Natural killer cell treated with Interleukin-12 subunit alpha and Interleukin-12 subunit beta and Interleukin-15 and Interleukin-18, amount 100 ng/mL, for 72 hours (primary cell): ENCODE results near the gene TAS2R8. TPM values are rescaled to one million over a fixed set of nuclear protein-coding genes. Genes with fewer than 3 reads are reported as not detected.
A peak's percentile ranks its signal among the peaks of the same experiment; 100 is the strongest.
"Not testable (repeated sequence)": the region's sequence is repeated elsewhere in the genome, so short reads cannot be mapped to it uniquely, and the experiment has no call there.

ENCODE experiments used
- ATAC-seq, 2 donors: fragments of 150-1000 bp; cut with Tn5 transposase in 1 of 2; sonication (Bioruptor Pico), chemical (Tn5 transposase) in 1 of 2; 2 replicates each; pipeline ENCODE4 v1.10.0; 2021
- DNase-seq: peaks from one replicate; pipeline ENCODE4 v3.0.0; 2022; ENCODE audit warnings: low spot score
- H3K27ac Mint-ChIP-seq, 2 donors: 1 replicate in 1 of 2; 2 replicates in 1 of 2; pipeline ENCODE4 v1.8.0; 2022; ENCODE audit warnings: mixed read lengths in 2 of 2, mild to moderate bottlenecking in 1 of 2, moderate library complexity in 1 of 2
- H3K27me3 Mint-ChIP-seq, 2 donors: 1 replicate in 1 of 2; 2 replicates in 1 of 2; pipeline ENCODE4 v1.8.0; 2022; ENCODE audit warnings: mixed read lengths in 2 of 2
- H3K36me3 Mint-ChIP-seq: one replicate; pipeline ENCODE4 v1.8.0; 2022; ENCODE audit warnings: mixed read lengths
- H3K4me1 Mint-ChIP-seq, 2 donors: 1 replicate in 1 of 2; 2 replicates in 1 of 2; pipeline ENCODE4 v1.8.0; 2022; ENCODE audit warnings: low read depth in 2 of 2, mixed read lengths in 2 of 2, mild to moderate bottlenecking in 1 of 2
- H3K4me3 Mint-ChIP-seq: one replicate; pipeline ENCODE4 v1.8.0; 2022; ENCODE audit warnings: mixed read lengths
- H3K9me3 Mint-ChIP-seq: 2 replicates; pipeline ENCODE4 v1.8.0; 2022; ENCODE audit warnings: mixed read lengths
- total RNA-seq, 2 donors: library from RNA; stranded (reverse); gene quantifications; one replicate each; pipeline ENCODE4 v1.2.3, GENCODE V29; 2022

The TAS2R8 gene
- total RNA-seq, 2 donors from 2014 or later, result not detected

DNA sequence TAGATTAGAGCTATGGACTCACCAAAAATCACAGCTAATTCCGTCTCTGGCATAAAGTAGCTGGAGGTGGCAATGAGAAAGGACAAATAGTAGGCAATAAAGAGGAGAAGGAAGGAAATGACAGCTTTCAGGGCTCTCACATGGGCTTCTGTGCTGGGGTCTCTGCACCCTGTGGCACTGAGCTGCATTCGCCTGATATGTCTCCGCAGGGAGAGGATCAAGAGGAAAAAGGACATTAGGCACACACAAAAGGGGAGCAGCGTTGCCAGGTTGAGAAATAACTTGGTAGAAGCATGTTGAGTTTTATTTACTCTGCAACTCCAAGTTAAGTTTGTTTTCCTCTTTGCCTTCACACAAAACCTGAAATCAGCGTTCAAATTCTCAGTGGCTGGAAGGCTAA lies 5.3 kb downstream of the TAS2R8 start:
- ATAC-seq (no peak), DNase-seq (no peak)
- Mint-ChIP-seq H3K9me3 (no peaks in the 10 kb centered on the region), H3K27ac (no peak overlapping the region), H3K27me3 (peaks cover 30 to 58% of the 10 kb centered on the region in 2 donors), H3K36me3 (no peaks in the 10 kb centered on the region), H3K4me3 (no peak overlapping the region), H3K4me1 (no peaks in the 10 kb centered on the region)

DNA sequence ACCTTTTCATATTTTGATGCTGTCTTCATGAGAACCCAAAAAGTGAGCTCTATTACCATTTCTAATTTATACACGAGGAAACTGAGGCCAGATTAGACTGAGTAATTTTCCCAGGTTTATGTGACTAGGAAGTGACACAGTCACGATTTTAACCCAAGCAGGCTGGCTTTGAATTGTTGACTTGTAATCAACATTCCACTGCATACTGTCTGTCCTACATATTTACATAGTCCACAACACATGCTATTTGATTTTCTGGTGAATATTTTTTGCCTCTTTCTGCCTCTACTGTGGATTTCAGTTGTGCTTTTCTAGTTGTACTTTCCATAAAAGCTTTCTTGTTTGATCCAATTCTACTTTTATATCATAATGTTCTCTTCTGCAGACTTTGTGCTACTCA lies 12.9 kb downstream of the TAS2R8 start:
- peaks cover 29 to 38% of the 10 kb centered on the region in 2 donors for H3K27me3 Mint-ChIP-seq
- DNase-seq (no peak), ATAC-seq (no peak)
- H3K4me1 Mint-ChIP-seq, result no peaks in the 10 kb centered on the region
- H3K36me3 Mint-ChIP-seq, result no peaks in the 10 kb centered on the region
- H3K27ac Mint-ChIP-seq, result no peak overlapping the region
- H3K4me3 Mint-ChIP-seq, result no peak overlapping the region
- no peaks in the 10 kb centered on the region for H3K9me3 Mint-ChIP-seq

DNA sequence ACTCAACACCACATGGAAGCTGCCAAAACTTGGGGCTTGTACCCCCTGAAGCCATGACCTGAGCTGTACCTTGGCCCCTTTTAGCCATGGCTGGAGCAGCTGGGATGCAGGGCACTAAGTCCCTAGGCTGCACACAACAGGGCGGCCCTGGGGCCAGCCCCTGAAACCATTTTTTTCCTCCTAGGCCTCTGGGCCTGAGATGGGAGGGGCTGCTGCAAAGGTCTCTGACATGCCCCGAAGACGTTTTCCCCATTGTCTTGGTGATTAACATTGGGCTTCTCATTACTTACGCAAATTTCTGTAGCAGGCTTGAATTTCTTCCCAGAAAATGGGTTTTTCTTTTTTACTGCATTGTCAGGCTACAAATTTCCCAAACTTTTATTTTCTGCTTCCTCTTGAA lies 15.3 kb downstream of the TAS2R8 start:
- not testable (repeated sequence) for H3K4me3 Mint-ChIP-seq, H3K36me3 Mint-ChIP-seq, H3K9me3 Mint-ChIP-seq, DNase-seq, H3K4me1 Mint-ChIP-seq, H3K27ac Mint-ChIP-seq, ATAC-seq
- H3K27me3 Mint-ChIP-seq, result peaks cover 27 to 29% of the 10 kb centered on the region in 2 donors

DNA sequence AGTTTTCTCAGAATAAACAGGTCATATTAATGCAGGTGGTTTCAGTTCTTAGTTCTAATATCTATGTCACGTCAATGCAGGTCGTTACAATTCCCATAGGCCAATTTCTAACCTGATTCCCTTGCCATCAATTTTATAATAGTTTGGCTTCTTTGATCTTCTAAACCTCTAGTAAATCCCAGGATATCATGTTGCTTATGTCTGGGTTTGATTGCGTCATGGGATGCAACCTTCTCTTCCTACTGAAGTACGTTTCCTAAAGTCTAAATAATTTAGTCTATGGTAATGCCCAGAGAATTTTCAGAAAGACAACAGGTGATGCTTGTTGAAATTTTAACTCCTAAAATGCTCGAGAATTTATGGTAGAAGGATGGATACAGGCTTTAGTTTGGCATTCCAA lies 23.8 kb downstream of the TAS2R8 start:
- DNase-seq, result no peak
- Mint-ChIP-seq H3K9me3 (no peaks in the 10 kb centered on the region), H3K4me3 (no peak overlapping the region), H3K36me3 (no peaks in the 10 kb centered on the region), H3K4me1 (no peaks in the 10 kb centered on the region), H3K27me3 (peaks cover 12 to 33% of the 10 kb centered on the region in 2 donors), H3K27ac (no peak overlapping the region)
- no peak for ATAC-seq

DNA sequence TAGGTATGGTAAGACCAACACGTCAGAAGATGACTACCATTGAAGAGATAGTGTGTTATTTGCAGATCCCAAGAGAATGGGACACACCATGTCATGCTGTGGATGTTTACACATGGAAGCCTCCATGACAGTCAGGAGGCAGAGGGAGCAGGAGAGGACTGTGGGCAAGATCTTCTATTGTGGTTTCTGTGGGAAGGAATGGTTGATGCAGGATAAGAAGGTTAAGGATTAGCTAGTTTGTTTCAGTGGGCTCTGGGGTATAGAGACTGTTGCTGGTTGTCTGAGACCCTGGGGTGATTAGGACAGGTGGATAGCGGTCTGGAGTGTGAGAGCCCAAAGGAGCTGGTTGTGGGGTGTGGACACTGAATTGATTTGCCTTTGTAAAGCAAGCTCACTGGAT lies 28.0 kb downstream of the TAS2R8 start:
- ATAC-seq (peak in 1 of 2 donors; percentile 17), DNase-seq (no peak)
- no peak overlapping the region for H3K4me3 Mint-ChIP-seq
- H3K4me1 Mint-ChIP-seq, result no peaks in the 10 kb centered on the region
- no peak overlapping the region for H3K27ac Mint-ChIP-seq
- no peaks in the 10 kb centered on the region for H3K36me3 Mint-ChIP-seq
- no peaks in the 10 kb centered on the region for H3K9me3 Mint-ChIP-seq
- H3K27me3 Mint-ChIP-seq, result peaks cover 21 to 34% of the 10 kb centered on the region in 2 donors

DNA sequence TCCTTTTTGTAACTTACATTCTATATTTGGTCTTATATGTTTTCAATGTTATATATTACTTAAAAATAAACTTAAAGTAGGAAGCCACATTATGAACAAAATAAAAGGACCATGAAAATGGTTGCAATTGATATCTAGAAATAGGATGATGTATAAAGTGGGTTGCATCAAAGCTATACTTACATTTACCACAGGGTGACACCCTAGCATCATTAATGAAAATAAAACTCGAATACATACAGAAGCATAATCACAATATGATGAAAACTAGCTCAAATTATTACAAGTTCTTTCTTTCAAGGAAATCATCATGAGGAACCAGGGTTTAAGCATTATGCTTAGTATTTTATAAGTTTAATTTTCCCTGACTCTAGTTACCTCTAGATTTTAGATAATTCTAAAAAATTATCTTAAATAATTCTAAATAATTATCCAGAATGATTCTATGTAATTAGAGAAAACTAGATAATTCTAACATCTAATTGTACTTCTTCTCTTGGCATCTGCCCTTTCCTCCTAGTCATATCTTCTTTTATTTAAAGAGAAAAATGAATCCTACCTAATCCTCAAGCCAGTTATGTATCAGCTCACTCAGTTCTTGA lies 35.9 kb downstream of the TAS2R8 start:
- H3K27me3 Mint-ChIP-seq, result peaks cover 46 to 53% of the 10 kb centered on the region in 2 donors
- ATAC-seq, result no peak

DNA sequence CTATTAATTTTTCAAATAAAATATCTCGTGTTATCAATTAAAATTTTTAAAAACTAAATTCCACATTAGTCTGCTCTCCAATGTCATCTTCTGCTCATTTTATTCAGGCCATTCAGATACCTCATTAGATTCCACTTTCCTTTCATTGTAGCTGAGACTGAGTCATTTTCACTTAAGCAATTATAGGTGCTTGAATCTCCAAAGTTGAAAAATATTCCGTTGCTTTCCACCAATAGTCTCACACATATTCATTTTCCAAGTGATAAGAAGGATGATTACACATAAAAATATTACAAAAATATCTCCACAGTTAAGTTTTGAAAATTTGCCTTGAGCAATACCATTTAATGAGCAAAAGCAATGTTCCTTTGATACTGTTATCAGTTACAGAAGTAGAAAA lies 47.4 kb downstream of the TAS2R8 start:
- DNase-seq (no peak), ATAC-seq (no peak)
- peaks cover 11% of the 10 kb centered on the region for H3K9me3 Mint-ChIP-seq
- H3K4me3 Mint-ChIP-seq, result no peak overlapping the region
- H3K27ac Mint-ChIP-seq, result no peak overlapping the region
- H3K36me3 Mint-ChIP-seq, result peaks cover 12% of the 10 kb centered on the region
- no peaks in the 10 kb centered on the region for H3K4me1 Mint-ChIP-seq
- H3K27me3 Mint-ChIP-seq, result peaks cover 34 to 73% of the 10 kb centered on the region in 2 donors

More for the DNA sequence above, 35.9 kb downstream of the TAS2R8 start:
- H3K4me1 Mint-ChIP-seq, result no peaks in the 10 kb centered on the region
- no peaks in the 10 kb centered on the region for H3K36me3 Mint-ChIP-seq
- H3K9me3 Mint-ChIP-seq, result no peaks in the 10 kb centered on the region
- no peak for DNase-seq
- no peak overlapping the region for H3K27ac Mint-ChIP-seq
- H3K4me3 Mint-ChIP-seq, result no peak overlapping the region

DNA sequence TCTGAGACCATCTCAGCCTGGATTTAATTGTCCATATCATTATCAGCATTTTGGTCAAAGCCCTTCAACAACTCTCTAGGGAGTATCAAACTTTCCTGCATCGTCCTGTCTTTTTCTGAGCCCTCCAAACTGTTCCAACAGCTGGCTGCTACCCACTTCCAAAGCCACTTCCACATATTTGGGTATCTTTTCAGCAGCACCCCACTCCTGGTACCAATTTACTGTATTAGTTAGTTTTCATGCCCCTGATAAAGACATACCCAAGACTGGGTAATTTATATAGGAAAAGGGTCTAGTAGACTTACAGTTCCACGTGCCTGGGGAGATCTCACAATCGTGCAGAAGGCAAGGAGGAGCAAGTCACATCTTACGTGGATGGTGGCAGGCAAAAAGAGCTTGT lies 50.9 kb downstream of the TAS2R8 start:
- peaks cover 0 to 3% of the 10 kb centered on the region in 2 donors for H3K4me1 Mint-ChIP-seq
- peaks cover 12% of the 10 kb centered on the region for H3K36me3 Mint-ChIP-seq

More for the DNA sequence above, 50.9 kb downstream of the TAS2R8 start:
- H3K9me3 Mint-ChIP-seq, result peaks cover 11% of the 10 kb centered on the region
- ATAC-seq (no peak), DNase-seq (no peak)
- no peak overlapping the region for H3K27ac Mint-ChIP-seq
- H3K4me3 Mint-ChIP-seq, result no peak overlapping the region
- H3K27me3 Mint-ChIP-seq, result peaks cover 36 to 76% of the 10 kb centered on the region in 2 donors

Other genes with a start within 250 kb of the TAS2R8 start
- gene MAGOHB, start 193.7 kb downstream of the TAS2R8 start, total RNA-seq, result 10 to 100 TPM; 84.0 to 94.4 TPM
- 10 to 100 TPM; 10.7 to 30.3 TPM for gene STYK1, start 133.2 kb downstream of the TAS2R8 start, total RNA-seq
- gene YBX3, start 84.0 kb downstream of the TAS2R8 start, total RNA-seq, result 100 to 1,000 TPM; 147 to 210 TPM
- gene TAS2R7, start 4.7 kb downstream of the TAS2R8 start, total RNA-seq, result not detected
- not detected for gene TAS2R9, start 2.9 kb upstream of the TAS2R8 start, total RNA-seq
- 1 to 10 TPM in 1 of 2 donors, under 1 TPM in 1; 0.64 to 1.0 TPM for gene TAS2R10, start 19.1 kb upstream of the TAS2R8 start, total RNA-seq
- 1 to 10 TPM; 2.5 to 3.1 TPM for gene PRR4, start 42.2 kb upstream of the TAS2R8 start, total RNA-seq
- gene PRH1, start 77.0 kb upstream of the TAS2R8 start, total RNA-seq, result 10 to 100 TPM; 14.1 to 63.8 TPM
- 1 to 10 TPM; 1.2 to 4.3 TPM for gene TAS2R13, start 102.3 kb upstream of the TAS2R8 start, total RNA-seq
- gene PRH2, start 122.0 kb upstream of the TAS2R8 start, total RNA-seq, result not detected
- 1 to 10 TPM; 2.3 to 6.2 TPM for gene TAS2R14, start 132.0 kb upstream of the TAS2R8 start, total RNA-seq
- gene TAS2R50, start 179.6 kb upstream of the TAS2R8 start, total RNA-seq, result 1 to 10 TPM; 1.5 to 7.0 TPM
- 1 to 10 TPM; 1.6 to 5.2 TPM for gene TAS2R20, start 191.0 kb upstream of the TAS2R8 start, total RNA-seq
- gene TAS2R19, start 215.3 kb upstream of the TAS2R8 start, total RNA-seq, result 10 to 100 TPM in 1 of 2 donors, 1 to 10 TPM in 1; 4.2 to 11.7 TPM
- 10 to 100 TPM in 1 of 2 donors, 1 to 10 TPM in 1; 4.8 to 11.4 TPM for gene TAS2R31, start 224.1 kb upstream of the TAS2R8 start, total RNA-seq